Gastrocnemius medialis (tissue), 4 donors: ENCODE measurements around the gene NODAL.

Experiments used
- CTCF ChIP-seq, 5 experiments: fragments of 450-650 bp in 3 of 5; fragments of 200-600 bp in 2 of 5; sonication (generic) in 2 of 5; IDR thresholded peaks in 4 of 5; conservative IDR thresholded peaks in 1 of 5; 1 replicate in 4 of 5; 2 replicates in 1 of 5; pipeline ENCODE4 v1.5.1; 2016 to 2019; ENCODE audit warnings: antibody characterized with exemption in 5 of 5, mild to moderate bottlenecking in 3 of 5, moderate library complexity in 3 of 5
- POLR2A ChIP-seq, 2 donors: fragments of 450-650 bp; IDR thresholded peaks; one replicate each; pipeline ENCODE4 v1.6.1; 2017; ENCODE audit warnings: antibody characterized with exemption in 2 of 2, mild to moderate bottlenecking in 2 of 2, moderate library complexity in 2 of 2

- TF ChIP-seq CTCF (IDR thresholded peaks at IDR 0.05 in 4 of 5, conservative IDR thresholded peaks at IDR 0.05 in 1 of 5) (no peak), POLR2A (IDR thresholded peaks at IDR 0.05) (no peak)
These were observed 17.2 kb downstream of the NODAL start for GRCh38 chr10:70424320-70424719.
